HG03108 (cell line): ENCODE results near the gene MGAT2.
"Not testable (repeated sequence)": the region's sequence is repeated elsewhere in the genome, so short reads cannot be mapped to it uniquely, and the experiment has no call there.

Experiments used
- ATAC-seq: cut with Tn5 transposase; IDR thresholded peaks from one replicate; pipeline ENCODE4 v1.9.1; 2021; ENCODE audit warnings: moderate library complexity; ENCODE audit not compliant: unreplicated experiment

The MGAT2 gene

GRCh38 chr14:49620182-49621113 is at the start of gene MGAT2, which contains the start of gene RPL36AL:
MGAT2 (plus strand) TSS chr14:49620799; CDS start chr14:49621269, 470 bp downstream.
RPL36AL (minus strand) TSS chr14:49620626; CDS start chr14:49619104, 1,522 bp downstream.
- peak; percentile 95 for ATAC-seq

GRCh38 chr14:49574038-49574437 is 46.6 kb upstream of the MGAT2 start:
- no peak for ATAC-seq

GRCh38 chr14:49578141-49578540 is 42.5 kb upstream of the MGAT2 start:
- no peak for ATAC-seq

- no peak for ATAC-seq
Observed at GRCh38 chr14:49579841-49580240, 40.8 kb upstream of the MGAT2 start.

DNA sequence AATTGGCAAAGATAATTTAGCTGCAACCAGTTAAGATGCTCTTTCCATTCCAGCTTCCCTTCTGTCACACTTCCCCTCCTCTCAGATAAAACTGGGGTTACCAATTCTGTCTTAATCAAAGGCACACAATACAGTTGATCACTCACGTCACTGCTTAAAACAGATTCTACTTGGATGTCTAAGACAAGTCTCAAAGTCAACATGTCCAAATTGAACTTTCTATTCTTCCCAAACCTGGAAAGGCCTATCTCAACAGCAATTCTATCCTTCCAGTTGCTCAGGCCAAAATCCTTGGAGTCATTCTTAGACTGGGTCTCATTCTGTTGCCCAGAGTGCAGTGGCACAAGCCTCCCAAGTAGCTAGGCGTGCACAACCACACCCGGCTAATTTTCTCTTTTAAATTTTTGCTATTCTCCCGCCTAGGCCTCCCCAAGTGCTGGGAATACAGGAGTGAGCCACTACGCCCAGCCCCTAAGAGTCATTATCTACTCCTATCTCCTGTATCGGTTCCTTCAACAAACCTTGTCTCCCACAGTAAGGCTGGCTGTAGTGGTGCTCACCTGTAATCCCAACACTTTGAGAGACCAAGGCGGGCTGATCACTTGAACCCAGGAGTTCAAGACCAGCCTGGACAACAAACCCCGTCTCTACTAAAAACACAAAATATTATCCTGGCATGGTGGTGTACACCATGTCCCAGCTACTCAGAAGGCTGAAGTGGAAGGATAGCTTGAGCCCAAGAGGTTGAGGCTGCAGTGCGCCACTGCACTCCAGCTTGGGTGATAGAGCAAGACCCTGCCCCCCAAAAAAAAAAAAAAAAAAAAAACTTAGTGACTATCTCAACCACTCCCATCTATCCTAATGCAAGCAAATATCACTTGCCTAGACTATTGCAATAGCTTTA is 39.1 kb upstream of the MGAT2 start:
- ATAC-seq: no peak

DNA sequence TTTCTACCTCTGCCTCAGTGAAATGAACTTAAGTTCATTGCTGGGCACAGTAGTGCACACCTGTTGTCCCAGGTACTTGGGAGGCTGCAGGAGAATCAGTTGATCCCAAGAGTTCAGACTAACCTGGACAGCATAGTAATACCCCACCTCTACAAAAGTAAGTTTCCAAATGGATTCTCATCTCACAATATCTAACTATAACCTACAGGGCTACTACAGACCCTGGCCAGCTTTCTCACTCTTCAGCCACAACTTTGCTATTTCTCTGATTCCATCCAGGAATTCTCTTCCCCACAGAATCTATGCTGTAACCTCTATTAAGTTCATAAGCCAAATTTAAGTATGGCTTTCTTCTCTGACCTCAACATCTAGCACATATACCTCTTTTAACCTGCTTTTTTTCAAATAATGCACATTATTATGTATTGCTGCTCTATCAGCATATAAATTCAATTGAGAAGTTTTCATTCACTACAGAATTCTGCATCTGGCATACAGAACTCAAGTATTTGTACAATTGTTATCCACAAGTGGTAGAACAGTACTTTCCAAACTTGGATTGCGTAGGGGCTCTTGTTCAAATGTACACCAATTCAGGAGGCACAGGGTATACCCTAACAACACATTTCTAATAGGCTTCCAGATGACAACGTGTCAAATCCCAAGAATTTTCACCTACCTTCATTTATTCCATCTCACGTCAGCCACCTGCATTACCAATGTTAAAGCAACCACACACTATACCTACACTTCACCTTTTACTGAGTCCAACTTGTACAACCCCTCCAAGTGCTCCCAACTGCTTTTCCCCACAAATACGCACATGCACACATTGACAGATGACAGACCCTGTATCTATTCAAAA is 38.3 kb upstream of the MGAT2 start:
- no peak for ATAC-seq

DNA sequence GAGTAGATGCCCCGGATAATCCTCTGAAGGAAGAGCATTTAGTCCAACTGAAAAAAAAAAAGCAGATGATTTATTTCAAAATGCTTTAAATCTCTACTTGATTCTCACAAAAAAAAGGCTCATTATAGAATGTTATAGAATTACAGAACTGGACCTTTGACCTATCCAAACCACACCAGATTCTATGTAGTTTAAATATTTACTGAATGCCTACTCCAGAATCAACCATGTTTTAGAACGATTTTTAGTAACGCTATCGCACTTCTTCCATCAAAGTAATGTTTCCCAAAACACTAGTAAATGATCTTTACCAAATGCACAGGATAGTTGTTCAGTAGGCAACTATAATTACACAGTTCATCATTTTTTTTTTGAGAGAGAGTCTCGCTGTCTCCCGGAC is 37.0 kb upstream of the MGAT2 start:
- ATAC-seq: no peak

- no peak for ATAC-seq
Observed at GRCh38 chr14:49584058-49584457, 36.5 kb upstream of the MGAT2 start.

GRCh38 chr14:49584981-49585640 is 35.5 kb upstream of the MGAT2 start:
- ATAC-seq: not testable (repeated sequence)

- peak; percentile 93 for ATAC-seq
Observed at GRCh38 chr14:49585803-49586672, 34.6 kb upstream of the MGAT2 start, which contains the start of gene RPS29. RPS29 (minus strand) TSS chr14:49586380; CDS start chr14:49586346, 34 bp downstream.

GRCh38 chr14:49586673-49587460 is 33.7 kb upstream of the MGAT2 start:
- peak; percentile 27 for ATAC-seq

GRCh38 chr14:49589387-49589786 is 31.2 kb upstream of the MGAT2 start:
- no peak for ATAC-seq

GRCh38 chr14:49593016-49593415 is 27.6 kb upstream of the MGAT2 start:
- ATAC-seq: no peak

- ATAC-seq: no peak
Observed at GRCh38 chr14:49594347-49595091, 26.1 kb upstream of the MGAT2 start.

- no peak for ATAC-seq
Observed at GRCh38 chr14:49598189-49598484, 22.5 kb upstream of the MGAT2 start.

DNA sequence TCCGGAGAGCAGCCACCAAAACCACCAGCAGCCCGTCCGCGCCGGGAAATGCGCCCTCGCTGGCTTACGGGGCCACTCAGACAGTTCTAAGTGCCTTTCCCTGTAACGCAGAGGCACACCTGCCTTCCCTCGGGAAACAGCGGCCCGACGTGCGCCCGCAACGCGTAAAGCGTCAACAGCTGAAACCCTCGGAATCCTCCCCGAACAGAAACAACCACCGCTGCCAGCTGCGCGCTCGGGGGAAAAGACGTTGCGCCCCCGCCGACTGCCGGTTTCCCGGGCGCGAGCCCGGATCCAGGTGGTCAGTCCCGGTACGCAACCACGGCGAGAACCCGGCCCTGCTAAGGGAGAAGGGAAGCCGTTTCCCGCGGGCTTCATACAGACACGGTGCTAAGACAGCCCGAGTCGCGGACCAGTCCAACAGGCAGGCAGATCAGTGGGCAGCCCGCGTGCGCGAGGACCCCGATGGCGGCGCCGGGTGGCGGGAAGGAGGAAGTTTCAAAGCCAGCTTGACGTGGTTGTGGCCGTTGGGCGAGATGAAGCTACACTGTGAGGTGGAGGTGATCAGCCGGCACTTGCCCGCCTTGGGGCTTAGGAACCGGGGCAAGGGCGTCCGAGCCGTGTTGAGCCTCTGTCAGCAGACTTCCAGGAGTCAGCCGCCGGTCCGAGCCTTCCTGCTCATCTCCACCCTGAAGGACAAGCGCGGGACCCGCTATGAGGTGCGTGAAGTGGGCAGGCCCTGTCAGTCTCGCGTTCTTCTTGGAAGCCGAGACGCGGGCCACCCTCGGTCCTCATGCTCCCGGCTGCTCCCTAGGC is 21.9 kb upstream of the MGAT2 start, which contains the start of gene LRR1:
TSS of gene LRR1 (plus strand) at position 456 of the 816 bp plus-strand sequence. CDS start at position 537, 81 bp downstream.
- peak; percentile 43 for ATAC-seq

DNA sequence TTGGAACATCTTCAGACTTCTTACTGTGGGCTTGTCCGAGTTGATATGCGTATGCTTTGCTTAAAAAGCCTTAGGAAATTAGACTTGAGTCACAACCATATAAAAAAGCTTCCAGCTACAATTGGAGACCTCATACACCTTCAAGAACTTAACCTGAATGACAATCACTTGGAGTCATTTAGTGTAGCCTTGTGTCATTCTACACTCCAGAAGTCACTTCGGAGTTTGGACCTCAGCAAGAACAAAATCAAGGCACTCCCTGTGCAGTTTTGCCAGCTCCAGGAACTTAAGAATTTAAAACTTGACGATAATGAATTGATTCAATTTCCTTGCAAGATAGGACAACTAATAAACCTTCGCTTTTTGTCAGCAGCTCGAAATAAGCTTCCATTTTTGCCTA is 13.0 kb upstream of the MGAT2 start:
- ATAC-seq: no peak
